GM19043 (cell line): Measurements from ENCODE around the gene UTF1.

ENCODE experiments used
- ATAC-seq: cut with Tn5 transposase; IDR thresholded peaks from one replicate; pipeline ENCODE4 v1.9.1; 2021; ENCODE audit warnings: low read depth; ENCODE audit not compliant: unreplicated experiment

The UTF1 gene

DNA sequence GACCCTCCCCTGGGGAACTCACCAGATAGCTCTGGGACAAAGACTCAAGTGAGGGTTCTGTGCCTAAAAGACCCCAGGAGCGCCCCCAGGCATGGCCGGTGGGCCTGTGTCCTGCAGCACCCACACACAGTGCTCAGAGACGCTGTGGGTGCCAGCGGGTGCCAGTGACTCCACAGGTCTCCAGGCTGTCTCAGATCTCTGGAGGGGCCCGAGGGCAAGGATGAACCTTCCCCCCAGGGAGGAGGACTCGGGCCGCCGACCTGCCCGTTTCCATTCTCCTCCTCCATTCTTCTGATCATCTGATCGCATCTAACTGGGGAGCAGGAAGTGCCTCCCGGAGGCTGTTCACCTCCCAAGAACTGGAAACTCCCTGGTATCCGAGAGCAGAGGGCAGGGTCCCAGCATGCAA is 45.7 kb downstream of the UTF1 start:
- ATAC-seq: no peak

DNA sequence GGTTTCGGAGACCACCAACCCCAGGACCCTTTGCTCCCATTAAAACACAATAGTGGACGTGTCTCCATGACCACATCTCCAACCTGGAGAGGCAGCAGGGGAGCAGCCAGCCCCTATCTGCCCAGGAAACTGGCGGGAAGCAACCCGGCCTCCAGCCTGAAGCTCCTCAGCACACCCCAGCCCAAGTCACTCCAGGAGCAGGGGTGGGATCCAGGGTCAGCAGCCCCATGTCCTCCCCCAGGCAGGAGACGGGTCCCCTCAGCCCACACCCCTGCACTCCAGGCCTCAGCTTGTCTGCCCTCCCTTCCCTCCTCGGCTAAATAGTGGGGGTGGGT is 46.0 kb downstream of the UTF1 start:
- ATAC-seq: no peak

DNA sequence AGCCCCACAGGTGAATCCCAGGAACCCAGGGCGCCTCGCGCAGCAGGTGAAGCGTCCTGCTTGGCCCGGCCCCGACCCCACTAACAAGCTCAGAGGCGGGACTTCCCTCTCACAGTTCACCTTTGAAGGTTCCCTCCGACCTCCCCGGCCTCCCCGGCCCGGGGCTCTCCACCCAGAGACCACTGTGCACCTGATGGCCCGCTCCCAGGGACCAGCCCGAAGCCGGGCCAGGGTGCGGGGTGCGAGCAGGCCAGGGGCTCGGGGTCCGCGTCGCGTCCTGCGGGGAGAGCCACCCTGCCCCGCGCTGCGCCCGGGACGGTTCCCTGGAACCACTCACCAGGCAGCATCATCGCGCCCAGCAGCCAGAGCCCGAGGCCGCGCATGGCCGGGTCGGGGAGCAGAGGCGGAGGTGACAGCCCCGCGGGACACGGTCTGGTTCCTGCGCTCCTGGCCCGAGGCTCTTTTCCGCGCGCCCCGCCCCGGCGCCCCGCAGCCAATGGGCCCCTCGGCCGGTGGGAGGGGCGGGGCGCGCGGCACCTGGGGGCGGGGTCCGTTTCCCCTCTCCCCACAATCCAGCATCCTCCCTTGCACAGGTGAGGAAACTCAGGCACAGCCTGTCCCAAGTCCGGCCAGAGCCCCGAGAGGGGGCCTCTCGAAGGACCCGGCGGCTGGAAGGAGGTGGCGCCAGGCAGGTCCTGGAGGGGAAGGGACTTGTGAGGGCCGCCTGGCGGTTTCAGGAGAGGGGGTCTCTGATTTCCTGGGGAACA is 46.6 kb downstream of the UTF1 start, which contains the start of gene ADAM8:
Gene ADAM8 (minus strand): TSS at position 434 of the 767 bp plus-strand sequence. CDS start 51 bp downstream, at position 383.
- ATAC-seq: peak; percentile 43

DNA sequence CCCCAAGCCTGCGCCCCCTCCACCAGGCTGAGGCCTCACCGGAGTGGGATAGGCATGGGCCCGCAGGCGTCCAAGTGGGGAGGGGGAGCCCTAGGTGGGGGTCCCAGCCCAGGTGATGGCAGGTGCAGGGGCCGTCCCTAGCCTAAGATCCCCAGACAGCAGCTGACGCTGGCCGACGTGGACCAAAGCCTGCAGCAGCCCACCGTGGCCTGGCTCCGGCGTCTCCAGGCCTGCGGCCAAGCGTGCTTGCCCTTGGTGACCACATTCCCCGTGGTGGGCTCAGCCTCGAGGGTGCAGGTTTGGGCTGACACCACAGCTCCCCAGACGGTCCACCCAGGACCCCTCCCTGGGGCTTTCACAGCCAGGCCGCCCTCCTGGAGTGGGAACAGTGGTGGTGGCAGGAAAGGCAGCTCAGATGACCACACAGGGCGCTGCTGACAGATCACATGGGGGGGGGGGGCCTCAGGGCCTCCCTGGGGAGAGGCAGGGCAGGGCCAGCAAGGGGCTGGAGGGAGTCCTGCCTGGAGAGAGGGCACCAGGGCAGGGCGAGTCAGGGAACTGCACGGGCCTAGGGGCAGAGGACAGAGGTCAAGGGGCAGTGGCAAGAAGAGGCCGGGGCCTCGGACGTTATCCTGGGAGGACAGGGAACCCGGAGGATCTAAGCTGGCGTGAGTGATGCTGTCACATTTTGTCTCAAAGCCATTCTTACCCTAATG is 47.4 kb downstream of the UTF1 start:
- ATAC-seq: no peak

DNA sequence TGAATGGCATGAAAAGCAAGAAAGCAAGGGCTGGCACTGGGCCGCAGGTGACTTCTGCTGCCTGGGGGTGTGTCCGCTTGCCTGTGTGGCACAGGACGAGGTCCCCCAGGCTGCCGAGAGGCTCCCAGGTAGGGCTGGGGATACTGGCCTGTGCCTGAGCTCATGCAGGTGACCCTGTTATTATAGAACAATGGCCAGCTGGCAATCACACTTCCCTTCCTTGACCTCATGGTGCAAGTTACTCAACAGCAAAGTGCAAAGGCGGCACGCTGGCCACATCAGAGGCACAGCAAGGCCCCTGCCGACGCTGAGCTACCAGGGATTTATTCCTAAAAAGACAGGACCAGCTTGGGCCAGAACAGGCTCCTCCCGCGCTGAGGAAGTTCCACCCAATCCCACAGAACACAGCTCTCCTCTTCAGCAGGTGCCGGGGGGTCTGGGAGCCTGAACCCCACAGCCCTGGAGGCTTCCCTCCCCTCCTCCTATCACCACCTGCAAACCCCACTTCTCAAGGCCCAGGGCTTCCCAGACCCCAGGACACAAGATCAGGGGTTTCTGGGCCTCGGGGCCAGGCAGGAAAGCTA is 48.1 kb downstream of the UTF1 start:
- no peak for ATAC-seq

DNA sequence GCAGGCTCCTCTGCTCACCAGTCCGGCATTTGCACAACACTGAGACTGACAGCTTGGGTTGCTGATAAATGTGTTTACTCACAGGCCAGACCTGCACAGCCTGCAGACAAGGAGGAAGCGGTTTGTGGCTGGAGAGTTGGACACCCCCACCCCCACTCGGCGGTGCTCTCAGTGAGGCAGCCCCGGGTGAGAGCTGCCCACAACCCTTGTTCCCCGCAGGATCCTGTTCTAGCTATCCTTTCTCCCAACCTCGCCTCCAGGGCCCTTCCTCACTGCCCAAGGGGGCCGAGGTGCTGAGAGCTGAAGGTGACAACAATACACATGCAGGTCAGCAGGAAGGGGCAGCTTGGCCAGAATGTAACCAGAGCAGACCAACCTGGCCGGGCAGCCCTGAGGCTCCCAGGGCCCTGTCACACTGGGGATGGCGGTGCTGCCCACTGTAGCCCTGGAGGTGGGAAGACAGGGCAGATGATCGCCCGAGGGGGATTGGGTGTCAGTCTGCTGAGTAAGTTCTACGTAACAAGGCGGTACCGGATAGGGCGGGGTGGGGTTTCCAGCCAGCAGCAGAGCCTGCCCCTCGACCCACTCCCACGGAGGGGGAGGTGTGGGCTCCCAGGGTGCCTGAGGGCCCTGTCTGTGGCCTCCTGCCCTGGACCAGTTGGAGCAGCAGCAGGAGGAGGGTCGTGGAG is 48.7 kb downstream of the UTF1 start:
- ATAC-seq: peak; percentile 52

DNA sequence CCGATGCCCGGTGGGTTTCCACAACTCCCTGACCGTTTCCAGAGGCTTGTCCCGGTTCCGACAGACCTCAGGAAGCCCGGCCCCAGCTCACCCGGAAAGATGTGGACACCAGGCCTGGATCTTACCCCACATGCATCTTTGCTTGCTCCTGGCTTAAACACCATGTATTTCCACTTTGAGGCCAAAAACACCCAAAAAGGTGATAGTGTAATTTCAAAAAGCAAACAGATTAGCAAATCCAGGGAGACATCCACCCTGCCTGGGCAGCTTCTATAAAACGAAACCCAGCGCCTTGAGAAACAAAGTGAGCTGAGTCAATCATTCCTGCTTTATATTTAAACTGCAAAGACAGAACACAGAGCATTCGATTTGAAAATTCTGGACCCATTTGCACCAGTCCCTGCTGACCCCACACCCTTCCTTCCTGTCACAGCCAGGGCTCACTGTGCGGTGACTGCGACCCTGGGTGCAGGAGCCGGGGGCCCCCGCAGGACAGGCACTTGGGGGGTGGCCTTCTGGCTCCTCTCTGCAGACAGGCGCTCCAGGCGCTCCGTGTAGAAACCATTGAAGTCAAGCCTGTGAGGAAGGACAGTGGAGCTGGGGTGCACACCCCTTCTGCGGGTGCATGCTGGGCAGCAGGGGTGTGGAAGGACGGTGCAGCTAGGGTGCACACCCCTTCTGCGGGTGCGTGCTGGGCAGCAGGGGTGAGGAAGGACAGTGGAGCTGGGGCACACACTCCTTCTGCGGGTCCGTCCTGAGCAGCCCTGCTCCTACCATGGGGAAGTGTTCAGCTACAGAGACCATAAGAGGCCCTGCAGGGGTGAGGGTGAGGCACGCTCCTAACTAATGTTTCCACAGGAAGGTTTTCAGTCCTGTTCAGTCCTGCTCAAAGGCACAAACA is 49.6 kb downstream of the UTF1 start:
- ATAC-seq: no peak

DNA sequence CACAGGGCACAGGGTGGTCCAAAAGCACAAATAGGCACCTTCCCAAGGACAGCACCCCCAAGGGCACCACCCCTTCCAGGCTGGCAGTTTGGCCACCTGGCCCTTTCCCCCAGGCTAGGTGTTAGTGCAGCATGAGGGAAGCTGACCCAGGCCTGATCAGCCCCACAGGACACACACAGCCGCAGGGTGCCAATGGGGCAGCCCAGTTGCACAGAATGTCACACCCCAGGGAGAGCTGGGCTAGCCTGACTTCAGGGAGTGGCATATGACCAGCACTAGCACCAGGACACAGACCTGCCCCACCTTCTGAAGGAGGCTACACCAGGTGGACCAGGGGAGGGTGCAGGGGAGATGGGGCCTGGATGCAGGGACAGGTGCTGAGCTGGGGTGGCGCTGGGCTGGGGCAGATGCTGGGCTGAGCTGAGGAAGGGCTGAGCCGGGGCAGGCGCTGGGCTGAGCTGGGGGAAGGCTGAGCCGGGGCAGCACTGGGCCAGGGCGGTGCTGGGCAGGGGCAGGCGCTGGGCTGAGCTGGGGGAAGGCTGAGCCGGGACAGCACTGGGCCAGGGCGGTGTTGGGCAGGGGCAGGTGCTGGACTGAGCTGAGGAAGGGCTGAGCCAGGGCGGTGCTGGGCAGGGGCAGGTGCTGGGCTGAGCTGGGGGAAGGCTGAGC is 50.5 kb downstream of the UTF1 start:
- ATAC-seq: no peak

DNA sequence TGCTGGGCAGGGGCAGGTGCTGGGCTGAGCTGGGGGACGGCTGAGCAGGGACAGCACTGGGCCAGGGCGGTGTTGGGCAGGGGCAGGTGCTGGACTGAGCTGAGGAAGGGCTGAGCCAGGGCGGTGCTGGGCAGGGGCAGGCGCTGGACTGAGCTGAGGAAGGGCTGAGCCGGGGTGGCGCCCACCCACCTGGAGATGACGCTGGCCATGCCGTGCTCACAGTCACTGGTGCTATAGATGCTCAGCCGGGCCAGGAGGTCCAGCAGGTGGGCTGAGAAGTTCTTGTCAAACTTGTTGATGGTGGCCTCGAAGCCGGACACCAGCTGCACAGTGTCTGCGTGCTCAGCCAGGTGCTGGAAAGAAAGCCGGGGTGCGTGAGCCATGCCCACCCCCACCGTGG is 51.1 kb downstream of the UTF1 start:
- no peak for ATAC-seq
